HL-60/S4 treated with phorbol 12-myristate 13-acetate at 8.2 ng/mL for 4 days and 3 days (cell line): ENCODE data around the gene WWOX.

ENCODE experiments used
- in situ Hi-C: fragments of 300-500 bp; cut with MboI; formaldehyde crosslinking; loops from 2 replicates; pipeline ENCODE4 v1.15.0; 2022; ENCODE audit warnings: low sequenced_read_pairs

Gene WWOX

DNA sequence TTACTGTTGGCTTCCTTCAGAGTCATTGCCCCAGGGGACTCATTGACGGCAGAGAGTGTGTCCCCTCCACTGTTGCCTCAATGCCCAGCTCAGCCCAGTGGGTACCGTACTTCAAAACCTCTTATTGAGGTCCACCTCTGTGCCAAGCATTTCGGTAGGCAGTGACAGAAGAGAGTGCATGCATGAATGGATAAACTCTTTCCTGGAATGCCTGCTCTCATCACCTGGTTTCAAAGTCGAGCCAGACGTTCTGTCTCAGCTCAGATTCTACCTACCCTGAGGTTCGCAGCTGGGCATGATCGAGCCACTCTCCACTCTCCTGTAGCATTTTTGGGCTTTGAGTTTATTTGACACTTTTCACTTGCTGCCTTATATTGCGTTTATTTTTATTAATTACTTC is 854.1 kb downstream of the WWOX start:
- in situ Hi-C loops = no loop called here

DNA sequence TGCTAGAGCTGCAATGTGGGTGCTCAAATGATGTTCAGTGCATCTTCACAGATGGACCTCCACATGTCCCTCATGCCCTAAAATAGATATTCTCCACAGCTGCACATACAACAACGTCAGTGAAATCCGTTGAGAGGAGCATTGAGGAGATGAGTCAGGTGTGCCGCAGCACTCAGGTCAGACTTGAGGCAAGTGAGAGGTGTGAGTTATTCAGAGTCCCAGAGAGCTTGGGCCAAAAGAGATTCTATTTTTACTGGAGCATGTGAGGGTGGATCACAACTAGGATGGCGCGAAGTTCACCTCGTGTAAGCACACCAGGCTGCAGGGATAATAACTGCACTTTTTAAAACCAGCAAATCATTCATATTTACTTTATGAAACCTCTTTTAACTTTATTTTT is 855.8 kb downstream of the WWOX start:
- in situ Hi-C loops = no loop called here

- in situ Hi-C loops = no loop called here
Measured at GRCh38 chr16:78956859-78957258, 857.4 kb downstream of the WWOX start.

- in situ Hi-C loops = no loop called here
Measured at GRCh38 chr16:78957317-78958100, 858.1 kb downstream of the WWOX start.

GRCh38 chr16:78961464-78961863 is 862.0 kb downstream of the WWOX start:
- in situ Hi-C loops = no loop called here

- in situ Hi-C loops = no loop called here
Measured at GRCh38 chr16:78962457-78962929, 863.0 kb downstream of the WWOX start.

- in situ Hi-C loops = no loop called here
Measured at GRCh38 chr16:78967948-78968347, 868.5 kb downstream of the WWOX start.

DNA sequence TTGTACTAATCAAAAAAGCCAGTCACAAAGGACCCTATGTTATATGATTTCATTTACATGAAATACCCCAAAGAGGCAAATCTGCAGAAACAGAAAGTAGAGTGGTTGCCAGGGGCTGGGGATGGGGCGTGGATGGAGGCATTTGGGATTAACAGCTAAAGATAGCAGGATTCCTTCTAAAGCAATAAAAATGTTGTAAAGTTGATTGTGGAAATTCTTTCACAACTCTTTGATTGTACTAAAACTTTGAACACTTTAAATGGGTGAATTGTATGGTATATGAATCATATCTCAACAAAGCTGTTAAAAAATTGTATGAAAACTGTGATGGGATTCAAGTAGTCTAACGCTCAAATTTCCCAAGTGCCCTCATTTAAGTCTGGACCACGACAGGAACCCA is 870.3 kb downstream of the WWOX start:
- in situ Hi-C loops = no loop called here

- in situ Hi-C loops = no loop called here
Measured at GRCh38 chr16:78970650-78971049, 871.2 kb downstream of the WWOX start.

- in situ Hi-C loops = no loop called here
Measured at GRCh38 chr16:78972006-78972405, 872.6 kb downstream of the WWOX start.

DNA sequence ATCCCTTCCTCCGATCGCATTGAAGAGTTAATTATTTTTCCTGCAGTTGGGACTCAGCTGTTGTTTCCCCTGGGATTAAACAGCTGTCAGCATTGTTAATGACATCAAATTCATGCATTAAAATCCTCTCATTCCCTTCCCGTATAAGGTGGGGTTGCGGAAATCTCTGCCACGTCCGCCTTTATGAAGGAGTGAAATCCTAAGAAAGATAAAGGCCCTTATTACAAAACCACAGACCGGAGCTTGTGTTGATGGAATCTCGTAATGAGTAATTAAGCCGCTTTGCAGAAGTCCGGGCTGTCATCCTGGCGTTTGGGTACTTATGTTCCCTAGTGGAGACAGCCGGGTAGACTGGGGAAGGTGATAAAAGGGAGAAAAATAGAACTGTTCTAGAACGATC is 873.5 kb downstream of the WWOX start:
- in situ Hi-C loops = no loop called here

DNA sequence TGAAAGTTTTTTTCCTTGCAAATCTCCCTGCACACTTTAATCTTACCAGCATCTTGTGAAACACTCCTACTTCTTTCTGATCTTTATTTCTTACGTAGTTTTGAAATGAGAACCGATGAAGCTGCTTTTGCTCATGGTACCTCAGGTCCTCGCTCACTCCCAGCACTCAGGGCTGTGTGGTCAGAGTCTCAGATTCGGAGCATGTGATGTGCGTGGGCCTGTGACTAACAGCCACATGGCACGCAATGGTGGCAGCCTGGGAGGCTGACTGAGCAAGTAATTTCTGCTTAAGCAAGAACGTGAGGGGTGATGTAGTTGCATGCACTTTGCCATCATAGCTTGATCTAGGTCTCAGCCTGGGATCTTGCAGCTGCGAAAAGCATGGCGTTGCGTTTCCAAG is 876.8 kb downstream of the WWOX start:
- in situ Hi-C loops = no loop called here

DNA sequence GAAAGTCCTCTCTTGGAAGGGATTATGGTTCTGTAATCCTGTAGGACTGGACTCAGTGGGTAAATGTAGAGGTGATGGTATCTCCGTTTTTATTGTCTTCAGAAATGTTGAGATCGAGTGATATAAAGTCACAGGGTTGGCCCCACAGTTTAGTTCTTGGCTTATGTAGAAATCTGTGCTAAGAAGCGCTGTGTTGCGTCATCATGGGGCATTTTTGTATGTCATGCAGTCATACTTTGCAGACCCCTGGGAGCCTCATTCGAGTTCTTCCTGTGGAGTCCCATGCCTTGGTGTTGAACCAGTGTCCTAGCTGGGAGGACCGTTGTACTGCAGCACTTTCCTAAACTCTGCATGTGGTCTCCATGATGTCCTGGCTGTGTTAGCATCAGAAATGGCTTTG is 881.4 kb downstream of the WWOX start:
- in situ Hi-C loops = no loop called here

- in situ Hi-C loops = no loop called here
Measured at GRCh38 chr16:78982096-78982744, 882.8 kb downstream of the WWOX start.

GRCh38 chr16:78984324-78984723 is 884.9 kb downstream of the WWOX start:
- in situ Hi-C loops = no loop called here

GRCh38 chr16:78984887-78985464 is 885.5 kb downstream of the WWOX start:
- in situ Hi-C loops = no loop called here

DNA sequence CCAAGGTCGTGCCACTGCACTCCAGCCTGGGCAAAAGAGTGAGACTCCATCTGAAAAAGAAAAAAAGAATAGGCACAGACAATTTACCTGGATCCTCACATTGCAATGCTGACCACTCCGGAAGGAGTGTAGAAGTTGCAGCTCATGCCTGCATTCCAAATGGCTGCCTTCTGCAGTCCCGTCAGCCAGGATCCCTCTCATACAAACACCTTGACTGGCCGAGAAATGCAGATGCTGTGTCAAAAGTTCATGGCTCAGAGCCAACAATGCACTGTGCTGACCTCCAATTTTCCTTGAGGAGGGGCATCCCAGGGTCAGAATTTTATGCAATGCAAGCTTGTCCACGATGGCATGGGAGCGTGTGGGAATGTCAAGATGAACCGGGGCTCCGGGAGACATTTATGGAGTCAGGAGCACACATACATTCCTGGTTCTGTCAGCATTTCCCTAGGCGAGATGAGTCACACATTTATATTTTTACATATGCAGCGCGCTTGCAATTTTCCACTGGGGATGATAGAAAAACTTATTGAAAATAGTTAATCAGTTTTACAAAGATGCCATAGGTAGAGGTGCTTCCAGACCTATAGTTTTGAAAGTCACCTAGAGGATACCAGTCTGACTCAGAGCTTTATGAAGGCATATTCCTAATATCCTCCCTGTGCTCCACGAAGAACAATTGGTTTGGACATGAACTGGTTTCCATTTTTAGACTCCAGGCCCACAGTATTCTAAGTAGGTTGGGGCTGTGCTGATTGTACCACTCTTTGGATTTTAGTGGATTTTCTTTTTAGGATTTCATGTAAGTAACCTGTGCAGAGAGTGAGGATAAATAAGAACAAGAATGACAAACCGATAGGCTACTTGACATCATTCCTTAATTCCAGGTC is 886.5 kb downstream of the WWOX start:
- in situ Hi-C loops = no loop called here

GRCh38 chr16:78987666-78988065 is 888.2 kb downstream of the WWOX start:
- in situ Hi-C loops = no loop called here

- in situ Hi-C loops = no loop called here
Measured at GRCh38 chr16:78988361-78988969, 889.0 kb downstream of the WWOX start.

DNA sequence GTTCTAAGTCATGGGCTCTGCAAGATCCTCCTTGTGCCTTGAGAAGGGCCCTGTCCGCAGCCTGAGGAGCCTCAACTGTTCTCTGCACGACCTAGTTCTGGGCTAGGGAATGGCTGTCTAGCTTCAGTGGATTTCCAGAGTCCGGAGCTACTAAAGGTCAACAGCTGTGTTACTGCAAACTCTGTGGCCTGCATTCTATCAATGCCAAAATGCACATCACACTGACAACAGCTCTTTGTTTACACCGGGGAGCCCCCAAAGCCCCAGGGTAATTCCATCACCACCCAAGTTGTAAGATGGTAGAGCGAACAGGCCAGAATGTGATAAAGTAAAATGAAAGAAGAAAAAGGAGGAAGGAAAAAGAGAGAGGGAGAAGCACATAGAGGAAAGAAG is 890.9 kb downstream of the WWOX start:
- in situ Hi-C loops = no loop called here

DNA sequence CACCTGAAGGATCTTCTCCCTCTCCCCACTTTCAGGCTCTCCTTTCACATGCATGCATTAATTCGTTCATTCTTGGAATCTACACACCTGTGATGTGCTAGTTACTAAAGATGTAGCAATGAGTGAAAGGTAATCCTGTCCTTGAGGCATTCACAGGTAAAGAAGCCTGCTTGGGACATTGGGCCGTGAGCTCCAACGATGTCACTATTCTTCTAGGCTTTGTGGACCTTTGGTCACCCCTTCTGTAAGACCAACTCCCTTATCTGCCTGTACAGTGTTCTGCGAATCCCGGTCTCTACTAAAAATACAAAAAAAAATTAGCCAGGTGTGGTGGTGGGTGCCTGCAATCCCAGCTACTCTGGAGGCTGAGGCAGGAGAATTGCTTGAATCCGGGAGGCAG is 892.5 kb downstream of the WWOX start:
- in situ Hi-C loops = no loop called here
